Measurements from ENCODE around the gene EBNA1BP2.
"Not testable (repeated sequence)": the region's sequence is repeated elsewhere in the genome, so short reads cannot be mapped to it uniquely, and the experiment has no call there.

The EBNA1BP2 gene

GRCh38 chr1:43140010-43140409, 32.1 kb downstream of the EBNA1BP2 start:
- no peaks in the 10 kb centered on the region for H3K4me1 ChIP-seq (ENCODE audit: control insufficient read depth in 1 of 2, insufficient read depth in 1 of 2, low read depth in 1 of 2, low read length in 1 of 2)
- no peak for TF ChIP-seq CTCF (IDR thresholded peaks at IDR 0.05)

GRCh38 chr1:43139295-43139694, 32.8 kb downstream of the EBNA1BP2 start:
- H3K27me3 ChIP-seq, result peaks cover 26% of the 10 kb centered on the region
- H3K27ac ChIP-seq; H3K4me3 ChIP-seq (ENCODE audit: low read depth in 1 of 2, low read length in 1 of 2); H3K36me3 ChIP-seq; H3K4me1 ChIP-seq (ENCODE audit: control insufficient read depth in 1 of 2, insufficient read depth in 1 of 2, low read depth in 1 of 2, low read length in 1 of 2); H3K9me3 ChIP-seq: not testable (repeated sequence)

More at GRCh38 chr1:43140010-43140409, 32.1 kb downstream of the EBNA1BP2 start:
- peaks cover 30% of the 10 kb centered on the region for H3K27me3 ChIP-seq
- H3K9me3 ChIP-seq, result no peaks in the 10 kb centered on the region
- H3K27ac ChIP-seq, result no peak overlapping the region
- no peaks in the 10 kb centered on the region for H3K36me3 ChIP-seq
- H3K4me3 ChIP-seq (ENCODE audit: low read depth in 1 of 2, low read length in 1 of 2), result no peak overlapping the region

- Histone ChIP-seq H3K4me3 (ENCODE audit: low read depth in 1 of 2, low read length in 1 of 2) (no peak overlapping the region), H3K9me3 (no peaks in the 10 kb centered on the region), H3K36me3 (no peaks in the 10 kb centered on the region), H3K27ac (no peak overlapping the region), H3K4me1 (ENCODE audit: control insufficient read depth in 1 of 2, insufficient read depth in 1 of 2, low read depth in 1 of 2, low read length in 1 of 2) (no peaks in the 10 kb centered on the region), H3K27me3 (peaks cover 9% of the 10 kb centered on the region)
- no peak for TF ChIP-seq CTCF (IDR thresholded peaks at IDR 0.05)
These were observed 34.5 kb downstream of the EBNA1BP2 start for GRCh38 chr1:43137445-43138052.

- H3K36me3 ChIP-seq, result no peaks in the 10 kb centered on the region
- TF ChIP-seq CTCF (IDR thresholded peaks at IDR 0.05), result no peak
- no peak overlapping the region for H3K27ac ChIP-seq
These were observed 36.0 kb downstream of the EBNA1BP2 start for GRCh38 chr1:43135857-43136781.

GRCh38 chr1:43134640-43135039, 37.5 kb downstream of the EBNA1BP2 start:
- peaks cover 3% of the 10 kb centered on the region for H3K27me3 ChIP-seq
- H3K36me3 ChIP-seq, result no peaks in the 10 kb centered on the region
- no peak overlapping the region for H3K27ac ChIP-seq
- no peaks in the 10 kb centered on the region for H3K9me3 ChIP-seq
- no peak for TF ChIP-seq CTCF (IDR thresholded peaks at IDR 0.05)
- H3K4me3 ChIP-seq (ENCODE audit: low read depth in 1 of 2, low read length in 1 of 2), result no peak overlapping the region
- H3K4me1 ChIP-seq (ENCODE audit: control insufficient read depth in 1 of 2, insufficient read depth in 1 of 2, low read depth in 1 of 2, low read length in 1 of 2), result no peaks in the 10 kb centered on the region

More at GRCh38 chr1:43135857-43136781, 36.0 kb downstream of the EBNA1BP2 start:
- Histone ChIP-seq H3K4me1 (ENCODE audit: control insufficient read depth in 1 of 2, insufficient read depth in 1 of 2, low read depth in 1 of 2, low read length in 1 of 2) (no peaks in the 10 kb centered on the region), H3K4me3 (ENCODE audit: low read depth in 1 of 2, low read length in 1 of 2) (no peak overlapping the region), H3K27me3 (peaks cover 3% of the 10 kb centered on the region), H3K9me3 (no peaks in the 10 kb centered on the region)

GRCh38 chr1:43134068-43134467, 38.0 kb downstream of the EBNA1BP2 start:
- Histone ChIP-seq H3K27me3 (peaks cover 8% of the 10 kb centered on the region), H3K9me3 (no peaks in the 10 kb centered on the region), H3K27ac (no peak overlapping the region), H3K4me3 (ENCODE audit: low read depth in 1 of 2, low read length in 1 of 2) (no peak overlapping the region), H3K36me3 (no peaks in the 10 kb centered on the region), H3K4me1 (ENCODE audit: control insufficient read depth in 1 of 2, insufficient read depth in 1 of 2, low read depth in 1 of 2, low read length in 1 of 2) (no peaks in the 10 kb centered on the region)
- no peak for TF ChIP-seq CTCF (IDR thresholded peaks at IDR 0.05)
